GM18907 (cell line): Measurements from ENCODE around the gene PHC3.
A peak's percentile ranks its signal among the peaks of the same experiment; 100 is the strongest.

Experiments
- ATAC-seq: cut with Tn5 transposase; IDR thresholded peaks from one replicate; pipeline ENCODE4 v1.9.1; 2021; ENCODE audit warnings: mild to moderate bottlenecking, moderate library complexity; ENCODE audit not compliant: unreplicated experiment

Gene PHC3

DNA sequence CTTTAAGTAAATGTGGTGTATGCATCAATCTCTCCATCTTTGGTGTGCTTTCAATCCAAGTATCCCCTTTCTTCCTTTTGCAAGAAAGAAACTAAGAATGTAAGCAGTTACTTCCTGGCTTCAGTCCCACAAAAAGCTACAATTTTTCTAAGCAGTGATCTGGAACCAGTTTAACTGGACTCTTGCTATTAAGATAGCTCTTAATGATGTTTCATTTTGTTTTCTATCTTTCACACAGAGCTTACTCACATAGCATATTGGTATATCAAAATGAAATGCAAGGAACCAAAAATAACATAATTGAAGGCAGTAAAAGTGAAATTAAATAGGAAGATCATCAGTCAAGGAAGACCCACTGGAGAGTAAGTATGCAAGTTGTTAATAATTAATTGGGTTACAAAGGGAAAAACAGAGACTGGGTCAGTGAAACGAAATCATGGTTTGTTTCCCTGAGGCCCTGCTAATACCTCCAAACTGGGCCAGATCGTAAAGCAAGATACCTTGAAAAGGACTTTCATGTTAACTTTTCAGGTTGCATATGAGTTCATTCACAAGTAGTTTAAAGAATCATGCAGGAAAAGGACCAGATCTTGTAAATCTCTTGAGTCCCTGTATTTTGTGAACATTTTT is 101.9 kb downstream of the PHC3 start:
- ATAC-seq = no peak

DNA sequence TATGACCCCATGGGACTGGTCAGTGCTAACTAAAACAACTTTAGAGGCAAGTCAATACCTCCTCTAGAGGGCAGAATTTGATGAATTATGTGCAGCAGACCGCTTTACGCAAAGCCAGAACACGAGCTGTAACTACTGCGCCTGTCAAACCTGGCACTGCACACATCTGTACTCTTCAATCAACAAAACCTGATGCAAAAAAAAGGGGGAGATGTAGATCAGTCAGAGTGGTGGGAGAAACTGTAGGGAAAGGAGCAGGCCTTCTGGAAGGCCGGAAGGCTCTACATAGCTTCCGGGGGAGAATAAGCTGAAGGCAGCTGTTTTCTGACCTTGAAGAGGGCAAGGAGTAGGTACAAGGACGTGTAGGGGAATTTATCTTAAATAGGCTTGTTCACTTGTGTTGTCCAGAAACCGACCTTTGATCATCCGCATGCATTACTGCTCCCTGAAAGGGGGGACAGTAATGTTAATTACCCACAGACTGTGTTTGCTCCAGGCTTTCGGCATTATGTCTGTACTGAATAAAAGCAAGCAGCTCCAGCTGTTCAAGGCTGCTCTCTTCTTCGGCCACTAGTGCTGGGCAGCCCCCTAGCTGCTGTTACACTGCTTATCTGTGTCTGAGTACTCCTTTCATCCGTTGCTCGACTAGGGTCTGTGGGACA is 102.8 kb downstream of the PHC3 start:
- no peak for ATAC-seq

DNA sequence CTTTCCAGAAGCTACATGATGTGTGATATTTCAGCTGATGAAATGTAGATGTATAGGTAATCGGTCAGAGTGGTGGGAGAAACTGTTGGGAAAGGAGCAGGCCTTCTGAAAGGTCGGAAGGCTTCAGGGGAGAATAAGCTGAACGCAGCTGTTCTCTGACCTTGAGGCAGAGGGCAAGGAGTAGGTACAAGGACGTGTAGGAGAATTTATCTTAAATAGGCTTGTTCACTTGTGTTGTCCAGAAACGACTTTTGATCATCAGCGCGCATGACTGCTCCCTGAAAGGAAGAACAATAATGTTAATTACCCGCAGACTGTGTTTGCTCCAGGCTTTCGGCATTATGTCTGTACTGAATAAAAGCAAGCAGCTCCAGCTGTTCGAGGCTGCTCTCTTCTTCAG is 104.2 kb downstream of the PHC3 start:
- no peak for ATAC-seq

DNA sequence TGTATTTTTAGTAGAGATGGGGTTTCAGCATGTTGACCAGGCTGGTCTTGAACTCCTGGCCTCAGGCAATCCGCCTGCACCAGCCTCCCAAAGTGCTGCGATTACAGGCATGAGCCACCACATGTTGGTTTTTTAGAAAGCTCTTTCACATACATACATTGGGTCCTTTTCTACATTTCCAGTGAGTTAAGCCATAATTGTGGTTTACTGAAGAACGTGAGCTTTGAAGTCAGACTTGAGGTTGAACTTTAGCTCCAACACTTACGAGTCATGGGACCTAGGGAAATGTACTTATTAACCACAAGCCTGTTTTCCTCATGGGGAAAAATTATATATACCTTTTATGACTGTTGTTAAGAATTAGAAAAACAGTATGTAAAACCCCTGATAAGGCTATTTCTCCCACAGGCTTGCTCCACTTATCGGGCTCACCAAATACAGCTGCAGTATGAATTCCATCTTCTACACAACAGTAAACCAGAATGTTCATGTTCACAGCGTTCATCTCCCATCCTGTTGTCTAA is 104.8 kb downstream of the PHC3 start:
- ATAC-seq = no peak

DNA sequence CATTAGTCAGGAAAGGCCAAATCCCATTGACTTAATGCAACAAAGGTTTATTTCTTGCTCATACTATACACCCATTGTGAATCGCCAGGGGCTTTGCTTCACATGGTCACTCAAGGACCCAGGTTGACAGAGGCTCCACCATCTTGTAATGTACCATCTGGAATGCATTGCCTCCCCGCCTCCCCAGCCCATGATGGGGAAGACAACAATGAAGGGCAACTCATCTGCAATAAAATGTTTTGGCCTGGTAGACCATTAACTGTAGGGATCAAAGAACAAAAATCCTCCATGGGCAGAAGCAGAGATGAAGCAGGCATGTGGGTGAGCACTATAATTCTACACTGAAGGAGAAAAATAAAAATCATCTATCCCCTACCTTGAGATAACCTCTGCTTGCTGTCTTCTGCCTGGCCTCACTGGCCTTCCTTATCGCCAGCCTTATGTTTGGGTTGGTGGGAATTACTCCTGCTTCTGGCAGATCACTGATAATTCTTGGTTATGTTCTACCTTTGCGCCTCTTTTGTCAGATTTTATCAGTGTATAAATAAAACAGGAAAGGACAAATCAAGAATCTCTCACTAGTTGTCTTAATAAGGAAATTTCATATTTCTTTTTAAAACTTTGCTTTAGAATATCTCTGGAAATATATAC is 106.0 kb downstream of the PHC3 start:
- no peak for ATAC-seq

DNA sequence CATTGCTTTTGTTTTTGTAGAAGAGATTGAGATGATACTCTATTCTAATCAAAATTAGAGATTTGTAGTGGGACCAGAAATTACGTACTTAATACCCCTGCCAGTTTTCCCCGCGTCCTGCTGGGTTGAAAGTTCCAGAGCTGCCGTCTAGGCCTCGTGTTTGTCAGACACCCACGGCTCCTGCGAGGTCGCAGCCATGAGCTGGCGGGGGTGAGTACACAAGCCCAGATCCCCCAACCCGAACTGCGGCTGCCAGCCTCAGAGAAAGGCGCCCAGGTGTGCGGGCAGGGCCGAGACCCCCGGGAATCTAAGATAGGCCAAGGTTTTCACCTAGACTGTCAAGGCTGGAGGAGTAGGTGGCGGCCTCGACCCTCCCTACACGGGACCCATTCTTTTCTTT is 117.4 kb downstream of the PHC3 start:
- ATAC-seq = no peak

DNA sequence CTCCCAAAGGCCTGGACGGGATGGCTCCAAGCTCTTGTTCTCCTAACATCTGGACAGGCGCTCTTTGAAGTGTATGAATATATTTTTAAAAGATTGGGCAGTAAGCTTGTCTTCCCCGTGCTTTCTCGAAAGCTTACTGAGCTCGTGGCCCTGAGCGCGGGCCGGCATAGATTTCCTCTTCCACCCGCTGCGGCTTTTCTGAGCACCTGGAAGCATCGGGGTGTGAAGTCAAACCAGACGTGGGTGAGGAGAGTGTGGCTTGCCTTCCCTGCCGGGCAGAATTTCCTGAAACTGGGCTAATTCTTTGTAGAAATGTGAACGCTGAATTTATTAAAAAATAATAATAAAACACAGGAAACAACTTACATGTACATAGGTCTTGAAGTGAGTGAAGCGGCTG is 117.8 kb downstream of the PHC3 start:
- ATAC-seq = no peak

DNA sequence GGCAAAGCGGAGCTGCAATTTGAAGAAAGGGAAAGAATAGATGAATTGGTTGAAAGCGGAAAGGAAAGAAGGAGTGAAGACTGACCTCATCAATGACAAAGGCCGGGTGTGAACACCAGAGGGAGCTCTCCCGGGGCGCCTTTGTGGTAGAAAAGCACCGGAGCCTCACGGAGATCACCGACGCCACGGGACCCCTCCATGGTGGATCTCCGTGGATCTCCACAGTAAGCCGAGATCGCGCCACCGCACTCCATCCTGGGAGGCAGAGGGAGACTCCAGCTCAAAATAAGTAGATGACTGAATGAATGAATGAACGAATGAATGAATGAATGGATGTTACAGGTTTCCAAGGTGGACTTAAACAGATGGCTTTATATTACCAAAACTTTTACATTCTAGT is 118.8 kb downstream of the PHC3 start:
- no peak for ATAC-seq

DNA sequence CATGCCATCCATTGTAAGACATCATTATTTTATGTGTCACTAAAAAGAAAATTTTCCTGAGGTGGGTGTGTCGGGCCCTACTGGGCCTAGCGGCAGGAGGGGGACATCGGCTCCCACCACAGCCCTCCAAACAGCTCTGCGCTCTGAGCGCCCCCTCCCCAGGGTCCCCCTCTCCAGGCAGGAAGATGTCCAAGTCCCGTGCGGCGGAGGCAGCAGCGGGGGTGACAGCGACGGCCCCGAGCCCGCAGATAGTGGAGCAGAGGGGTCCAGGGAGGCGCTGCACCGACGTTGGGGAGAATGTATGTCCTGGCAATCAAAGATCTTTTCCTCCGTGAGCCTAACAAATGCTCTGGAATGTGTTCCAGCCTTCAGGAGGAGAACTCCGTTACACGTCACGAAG is 119.5 kb downstream of the PHC3 start:
- no peak for ATAC-seq

DNA sequence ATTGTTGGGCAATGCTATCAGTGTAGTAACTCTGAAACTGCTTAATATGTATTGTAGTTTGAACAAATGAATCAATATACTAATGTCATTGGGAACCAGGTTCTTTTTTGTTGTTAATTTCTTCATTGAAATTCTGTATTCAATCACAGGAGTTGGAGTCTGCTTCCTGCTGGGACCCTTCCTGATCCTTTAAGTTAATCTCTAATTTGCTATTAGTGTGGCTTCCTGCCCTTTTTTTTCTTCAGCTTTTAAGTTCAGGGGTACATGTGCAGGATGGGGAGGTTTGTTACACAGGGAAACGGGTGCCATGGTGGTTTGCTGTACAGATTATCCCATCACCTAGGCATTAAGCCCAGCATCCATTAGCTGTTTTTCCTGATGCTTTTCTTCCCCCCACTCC is 122.1 kb downstream of the PHC3 start:
- ATAC-seq = no peak

DNA sequence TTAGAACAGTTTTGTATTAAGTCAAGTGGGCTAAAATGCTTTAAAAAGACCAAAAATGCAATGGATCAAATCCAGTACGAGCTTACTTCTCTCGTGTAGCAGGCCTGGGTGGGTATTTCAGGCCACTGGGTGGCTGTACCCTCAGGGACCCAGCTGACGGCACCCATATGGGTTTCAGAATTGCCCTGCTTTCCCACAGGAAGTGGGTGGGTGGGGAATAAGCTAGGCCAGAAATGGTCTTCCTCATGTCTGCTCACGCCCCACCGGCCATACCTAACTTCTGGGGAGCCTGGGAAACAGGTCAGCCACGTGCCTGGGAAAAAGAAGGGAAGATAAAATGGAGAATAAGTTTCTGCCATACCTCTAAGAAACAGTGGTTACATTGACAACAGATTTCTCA is 123.4 kb downstream of the PHC3 start:
- no peak for ATAC-seq

DNA sequence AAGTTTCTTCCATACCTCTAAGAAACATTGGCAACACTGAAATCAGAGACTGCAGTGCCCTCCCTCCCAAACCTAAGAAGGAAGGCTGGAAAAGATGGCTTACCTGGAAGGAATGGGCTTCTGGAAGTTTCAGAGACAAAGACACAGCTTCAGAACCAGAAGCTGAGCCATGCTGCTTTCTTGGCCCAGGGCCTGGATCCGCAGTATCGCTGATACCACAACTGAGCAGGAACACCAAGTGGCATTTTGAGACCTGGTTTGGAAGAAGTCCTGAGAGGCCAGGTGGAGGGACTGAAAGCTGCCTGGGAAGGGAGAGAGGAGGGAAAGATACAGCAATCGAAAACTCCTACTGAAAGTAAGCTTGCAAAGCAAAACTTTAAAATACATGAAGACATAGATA is 124.0 kb downstream of the PHC3 start:
- ATAC-seq = no peak

DNA sequence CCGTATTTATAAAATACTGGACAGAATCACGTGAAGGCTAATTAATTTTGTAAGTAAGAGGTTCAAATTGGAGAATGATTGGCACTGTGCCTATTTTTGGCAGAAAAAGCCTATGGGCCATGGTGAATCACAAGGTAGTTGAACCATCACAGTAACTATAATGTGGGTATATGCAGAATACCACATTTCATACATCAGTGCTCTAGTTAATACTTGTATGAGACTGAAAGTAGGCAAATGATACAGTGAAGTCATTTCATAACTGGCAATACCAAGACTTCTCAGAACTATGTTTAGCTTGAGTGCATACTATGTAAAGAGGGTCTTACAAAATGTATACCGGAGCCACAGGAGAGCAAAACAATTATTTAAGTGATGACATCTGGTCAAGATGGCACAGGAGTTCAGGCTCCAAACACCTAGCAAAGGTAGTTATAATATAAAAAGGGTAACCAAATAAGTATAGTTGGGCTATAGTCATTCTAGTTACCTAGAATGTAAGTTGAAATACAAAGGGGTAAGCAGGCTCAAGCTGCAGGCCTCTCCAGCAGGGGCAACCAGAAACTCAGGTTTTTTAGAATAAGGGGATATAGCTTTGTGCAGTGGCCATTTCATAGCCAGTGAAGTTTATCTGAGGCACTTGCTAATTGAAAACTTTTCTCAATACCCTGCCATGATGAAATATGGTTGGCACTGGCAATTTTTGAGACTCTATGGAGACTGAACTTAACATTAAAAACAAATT is 124.7 kb downstream of the PHC3 start:
- peak; percentile 94 for ATAC-seq

DNA sequence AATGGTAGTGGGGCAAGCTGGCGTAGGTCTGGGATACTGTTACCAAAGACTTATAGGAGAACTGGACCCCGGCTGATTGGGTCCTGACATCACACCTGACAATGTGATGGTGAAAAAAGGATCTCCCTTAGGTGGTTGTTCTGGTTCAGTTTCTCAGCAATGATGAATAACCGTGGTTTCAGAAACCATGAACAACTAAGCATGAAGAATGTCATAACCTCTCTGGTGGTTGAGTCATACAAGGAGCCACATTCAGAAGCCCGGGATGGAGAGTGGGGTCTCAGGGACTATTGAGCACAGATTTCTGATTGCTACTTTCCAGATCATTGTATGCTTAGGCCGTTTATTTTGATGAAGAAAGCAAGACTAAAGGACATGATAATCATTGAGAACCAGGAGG is 126.3 kb downstream of the PHC3 start:
- peak; percentile 72 for ATAC-seq

DNA sequence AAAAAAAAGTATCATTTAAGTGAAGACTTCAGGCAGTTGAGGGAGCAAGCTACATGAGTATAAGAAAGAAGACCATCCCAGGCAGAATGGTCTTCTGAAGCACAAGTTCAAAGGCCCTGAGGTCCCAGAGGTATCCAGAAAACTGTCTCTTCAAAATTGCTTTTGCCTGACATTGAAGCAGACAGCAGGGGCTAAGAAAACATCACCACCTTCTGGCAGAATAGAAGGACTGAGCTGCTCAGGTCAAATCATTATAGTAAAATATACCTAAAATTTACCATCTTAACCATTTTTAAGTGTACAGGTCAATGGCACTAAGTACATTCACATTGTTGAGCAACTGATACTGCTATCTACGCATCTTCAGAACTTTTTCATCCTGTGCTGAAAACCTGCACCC is 127.3 kb downstream of the PHC3 start:
- ATAC-seq = no peak

DNA sequence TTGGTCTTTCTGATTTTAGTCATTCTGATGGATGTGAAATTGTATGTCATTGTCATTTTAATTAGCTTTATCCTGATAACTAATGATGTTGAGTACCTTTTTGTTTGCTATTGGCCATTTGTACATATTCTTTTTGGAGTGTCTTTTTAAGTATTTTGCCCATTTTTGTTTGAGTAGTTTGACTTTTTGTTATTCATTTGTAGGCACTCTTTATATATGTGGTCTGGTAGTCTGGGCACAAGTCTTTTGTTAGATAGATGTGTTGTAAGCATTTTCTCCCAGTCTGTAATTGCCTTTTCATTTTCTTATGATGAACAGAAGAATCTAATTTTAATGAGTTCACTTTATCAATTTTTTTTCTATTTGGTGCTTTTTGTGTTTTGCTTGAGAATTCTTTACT is 129.1 kb downstream of the PHC3 start:
- no peak for ATAC-seq

DNA sequence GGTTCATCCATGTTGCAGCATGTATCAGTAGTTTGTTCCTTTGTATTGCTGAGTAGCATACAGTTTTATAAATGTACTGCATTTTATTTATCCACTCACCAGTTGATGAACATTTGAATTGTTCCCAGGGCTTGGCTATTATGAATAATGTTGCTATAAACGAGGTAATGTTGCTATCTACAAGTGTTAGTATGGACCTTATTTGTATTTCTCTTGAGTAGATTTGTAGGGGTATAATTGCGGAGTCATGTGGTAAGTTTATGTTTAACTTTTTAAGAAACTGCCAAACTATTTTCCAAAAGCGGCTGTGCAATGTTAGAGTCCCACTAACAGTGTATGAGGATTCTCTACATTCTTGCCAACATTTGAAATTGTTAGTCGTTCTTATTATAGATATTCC is 130.8 kb downstream of the PHC3 start:
- no peak for ATAC-seq

DNA sequence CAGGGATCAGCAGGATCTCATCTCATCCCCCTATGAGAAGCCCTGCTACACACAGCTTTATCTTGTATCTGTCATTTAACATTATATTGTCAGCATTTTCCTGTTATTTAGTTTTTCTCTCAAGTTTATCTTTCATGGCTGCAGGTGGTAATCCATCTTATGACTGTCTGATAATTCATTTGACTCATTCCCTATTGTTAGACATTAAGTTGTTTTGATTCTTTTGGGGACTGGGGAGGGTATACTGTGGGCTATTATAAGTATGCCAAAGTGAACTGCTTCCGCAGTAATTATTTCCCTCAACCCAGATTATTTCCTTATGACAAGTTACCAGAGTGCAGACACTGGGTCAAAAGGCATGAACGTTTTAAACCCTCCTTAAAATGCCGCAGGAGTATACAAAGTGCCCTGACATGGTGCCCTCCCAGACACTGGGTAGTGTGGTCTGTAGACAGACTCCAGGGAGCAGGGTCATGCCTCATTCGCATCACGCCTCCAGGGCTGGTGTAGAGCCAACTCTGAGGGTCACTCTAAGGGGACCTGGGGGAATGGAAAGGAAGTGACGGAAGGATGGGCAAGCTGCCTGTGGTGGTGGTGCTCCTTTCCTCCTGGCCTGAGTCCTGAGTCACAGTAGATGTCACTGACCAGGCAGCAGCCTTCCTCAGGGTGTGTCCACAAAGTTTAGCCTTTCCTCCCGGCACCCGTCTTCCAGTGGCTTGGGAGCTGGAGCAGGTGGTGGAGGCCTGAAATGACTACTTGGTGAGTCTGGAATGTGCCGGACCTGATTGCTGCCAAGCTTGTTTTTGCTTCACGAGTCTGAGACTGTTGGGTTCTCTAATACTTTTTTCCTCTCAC is 132.2 kb downstream of the PHC3 start:
- ATAC-seq = no peak

DNA sequence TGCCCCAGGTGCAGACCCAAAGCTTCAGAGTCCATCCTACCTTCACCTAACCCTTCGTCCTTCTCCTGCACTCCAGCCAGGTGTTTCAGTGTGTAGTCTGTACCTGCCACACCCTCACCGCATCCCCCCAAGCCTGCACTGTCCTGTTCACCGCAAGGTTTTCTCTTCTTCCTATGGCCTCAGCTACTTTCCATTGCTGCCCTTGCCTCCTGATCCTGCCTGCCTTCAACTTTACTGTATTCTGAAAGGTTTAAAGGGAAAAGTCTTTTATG is 134.5 kb downstream of the PHC3 start:
- no peak for ATAC-seq

DNA sequence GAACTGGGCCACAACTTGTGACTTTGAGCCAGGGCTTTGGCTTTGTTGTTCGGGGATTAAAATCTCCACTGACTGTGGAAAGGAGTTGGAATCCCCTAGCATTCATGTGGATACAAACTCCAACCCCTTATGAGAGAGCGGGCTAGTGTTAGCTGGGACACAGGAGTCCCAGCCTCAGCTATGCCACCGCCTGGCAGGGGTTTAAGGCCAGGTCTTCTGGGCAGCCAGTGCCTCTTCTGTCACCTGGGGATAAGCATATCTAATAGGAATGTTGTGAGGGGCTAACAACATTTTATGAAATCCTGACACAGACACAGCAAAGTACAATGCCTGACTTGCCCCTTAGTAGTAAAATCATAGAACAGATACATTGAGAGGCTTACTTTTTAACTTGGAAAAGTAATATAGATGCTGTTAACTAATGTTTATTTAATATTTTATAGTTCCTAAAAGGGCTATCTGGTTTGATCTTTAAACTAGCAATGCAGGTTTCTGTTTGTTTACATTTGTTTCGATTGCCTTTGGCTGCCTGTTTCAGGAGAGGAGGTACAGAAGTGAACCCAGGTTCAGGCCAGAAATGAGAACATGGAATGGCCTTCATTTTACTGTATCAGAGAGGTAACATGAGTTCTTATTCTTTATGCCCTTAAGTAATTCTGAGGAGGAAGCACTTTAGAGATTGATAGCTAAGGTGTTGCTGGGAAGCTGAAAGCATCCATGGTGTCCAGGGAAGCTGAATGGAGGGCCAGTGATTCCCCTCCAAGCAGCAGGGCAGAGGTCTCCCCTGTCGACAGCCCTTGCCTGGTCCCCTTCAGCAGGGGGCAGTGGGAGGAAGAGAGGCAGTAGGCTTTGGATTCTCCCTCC is 135.0 kb downstream of the PHC3 start:
- ATAC-seq = no peak
